ENCODE measurements around the gene PKNOX2.

PKNOX2 gene, protein sequence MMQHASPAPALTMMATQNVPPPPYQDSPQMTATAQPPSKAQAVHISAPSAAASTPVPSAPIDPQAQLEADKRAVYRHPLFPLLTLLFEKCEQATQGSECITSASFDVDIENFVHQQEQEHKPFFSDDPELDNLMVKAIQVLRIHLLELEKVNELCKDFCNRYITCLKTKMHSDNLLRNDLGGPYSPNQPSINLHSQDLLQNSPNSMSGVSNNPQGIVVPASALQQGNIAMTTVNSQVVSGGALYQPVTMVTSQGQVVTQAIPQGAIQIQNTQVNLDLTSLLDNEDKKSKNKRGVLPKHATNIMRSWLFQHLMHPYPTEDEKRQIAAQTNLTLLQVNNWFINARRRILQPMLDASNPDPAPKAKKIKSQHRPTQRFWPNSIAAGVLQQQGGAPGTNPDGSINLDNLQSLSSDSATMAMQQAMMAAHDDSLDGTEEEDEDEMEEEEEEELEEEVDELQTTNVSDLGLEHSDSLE

DNA sequence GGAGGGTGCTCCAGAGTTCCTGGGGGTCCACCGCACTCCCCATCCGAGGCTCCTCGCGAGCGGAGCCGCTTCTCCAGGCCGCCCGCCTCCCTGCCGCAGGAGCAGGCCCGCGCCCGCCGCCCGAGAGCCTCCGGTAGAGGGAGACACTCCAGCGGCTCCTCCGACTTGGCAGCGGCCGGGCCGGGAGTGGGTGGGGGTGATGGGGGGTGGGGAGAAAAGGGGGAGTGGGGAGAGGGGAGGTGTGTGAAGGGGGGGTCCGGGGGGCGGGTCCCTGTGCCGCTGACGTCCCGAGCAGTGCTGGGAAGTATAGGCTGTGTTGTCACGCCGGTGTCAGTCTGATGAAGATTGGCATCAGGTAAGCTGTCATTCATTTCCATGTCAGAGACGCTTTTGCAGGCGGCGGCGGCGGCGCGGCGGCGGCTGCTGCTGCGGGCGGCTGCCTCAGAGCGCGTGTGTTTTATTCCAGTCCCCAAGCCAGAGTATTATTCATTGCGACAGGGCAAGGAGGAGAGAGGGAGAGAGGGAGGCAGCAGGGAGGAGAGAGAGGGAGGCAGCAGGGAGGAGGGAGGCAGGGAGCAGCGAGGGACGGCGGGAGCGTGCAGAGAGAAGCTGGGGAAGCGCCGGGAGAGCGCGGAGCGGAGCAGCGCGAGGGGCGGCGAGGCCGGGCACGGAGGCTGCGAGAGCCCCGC lies at the start of gene PKNOX2:
PKNOX2 (plus strand) TSS at position 330 of the 689 bp plus-strand sequence. CDS start 186,555 bp downstream, outside the sequence.
- no peak for DNase-seq (ENCODE audit: extremely low read depth, low read depth)
- TF ChIP-seq, protein P1, sequence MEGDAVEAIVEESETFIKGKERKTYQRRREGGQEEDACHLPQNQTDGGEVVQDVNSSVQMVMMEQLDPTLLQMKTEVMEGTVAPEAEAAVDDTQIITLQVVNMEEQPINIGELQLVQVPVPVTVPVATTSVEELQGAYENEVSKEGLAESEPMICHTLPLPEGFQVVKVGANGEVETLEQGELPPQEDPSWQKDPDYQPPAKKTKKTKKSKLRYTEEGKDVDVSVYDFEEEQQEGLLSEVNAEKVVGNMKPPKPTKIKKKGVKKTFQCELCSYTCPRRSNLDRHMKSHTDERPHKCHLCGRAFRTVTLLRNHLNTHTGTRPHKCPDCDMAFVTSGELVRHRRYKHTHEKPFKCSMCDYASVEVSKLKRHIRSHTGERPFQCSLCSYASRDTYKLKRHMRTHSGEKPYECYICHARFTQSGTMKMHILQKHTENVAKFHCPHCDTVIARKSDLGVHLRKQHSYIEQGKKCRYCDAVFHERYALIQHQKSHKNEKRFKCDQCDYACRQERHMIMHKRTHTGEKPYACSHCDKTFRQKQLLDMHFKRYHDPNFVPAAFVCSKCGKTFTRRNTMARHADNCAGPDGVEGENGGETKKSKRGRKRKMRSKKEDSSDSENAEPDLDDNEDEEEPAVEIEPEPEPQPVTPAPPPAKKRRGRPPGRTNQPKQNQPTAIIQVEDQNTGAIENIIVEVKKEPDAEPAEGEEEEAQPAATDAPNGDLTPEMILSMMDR (IDR thresholded peaks at IDR 0.05; ENCODE audit: low read depth, low read length, missing control alignments), result peak; percentile 44
- H3K4me3 ChIP-seq (replicated peaks; ENCODE audit: low read depth, low read length), result peak within 1 kb of the TSS; percentile 17

DNA sequence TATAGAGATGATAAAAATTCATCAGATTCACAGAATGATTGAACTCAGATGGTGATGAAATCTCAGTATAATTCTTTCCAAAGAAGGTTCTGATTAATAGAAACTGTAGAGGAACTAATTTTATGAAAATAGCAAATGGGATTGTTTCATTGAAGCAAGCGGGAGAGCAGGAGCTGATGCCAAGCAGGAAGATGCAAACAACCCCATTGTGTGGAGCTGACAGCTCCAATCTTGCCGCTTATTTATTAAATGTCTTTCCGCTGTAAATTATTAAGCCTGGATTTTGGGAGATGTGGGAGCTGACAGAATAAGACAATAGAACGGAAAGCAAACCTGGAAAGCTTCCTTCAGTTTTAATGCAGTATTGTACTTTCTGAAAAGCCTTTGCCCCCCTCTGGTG lies 47.1 kb upstream of the PKNOX2 start:
- TF ChIP-seq, protein P1 (IDR thresholded peaks at IDR 0.05; ENCODE audit: low read depth, low read length, missing control alignments), result no peak
- H3K4me3 ChIP-seq (replicated peaks; ENCODE audit: low read depth, low read length), result no peak overlapping the region
- no peak for DNase-seq (ENCODE audit: extremely low read depth, low read depth)

DNA sequence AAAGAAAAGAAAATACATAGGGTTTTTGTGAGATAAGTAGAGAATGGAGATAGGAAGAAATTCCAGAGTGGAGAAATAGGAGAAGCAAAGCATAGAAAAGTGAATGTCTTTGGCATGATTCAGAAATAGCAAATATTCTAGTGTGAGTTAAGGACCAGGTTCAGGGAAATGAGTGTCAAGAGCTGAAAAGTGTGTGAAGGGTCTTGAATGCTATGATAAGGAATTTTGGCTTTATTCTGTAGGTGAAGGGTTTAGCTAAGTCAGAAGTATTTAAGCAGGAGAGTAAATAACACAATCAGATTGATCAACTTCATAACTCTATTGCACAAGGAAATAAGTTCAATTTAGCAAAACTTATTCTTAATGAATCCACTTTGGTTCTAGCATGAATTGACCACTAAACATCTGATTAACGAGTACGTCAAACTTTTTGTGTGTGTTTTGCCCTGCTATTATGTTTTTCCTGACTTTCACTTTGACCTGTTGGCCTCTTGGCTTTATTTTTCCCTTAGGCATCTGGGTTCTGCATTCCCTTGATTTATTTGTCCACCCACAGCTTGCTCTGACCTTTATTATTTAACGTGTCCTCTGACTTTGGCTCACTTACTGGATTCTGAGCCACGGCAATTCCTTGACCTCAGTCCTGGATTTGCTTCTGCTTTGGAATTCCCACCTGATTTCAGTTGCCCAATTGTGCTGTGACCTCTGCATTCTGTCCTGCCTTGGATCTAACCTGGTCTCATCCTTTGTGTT lies 41.2 kb upstream of the PKNOX2 start:
- no peak for DNase-seq (ENCODE audit: extremely low read depth, low read depth)
- TF ChIP-seq, protein P1 (IDR thresholded peaks at IDR 0.05; ENCODE audit: low read depth, low read length, missing control alignments), result no peak
- no peak overlapping the region for H3K4me3 ChIP-seq (replicated peaks; ENCODE audit: low read depth, low read length)

DNA sequence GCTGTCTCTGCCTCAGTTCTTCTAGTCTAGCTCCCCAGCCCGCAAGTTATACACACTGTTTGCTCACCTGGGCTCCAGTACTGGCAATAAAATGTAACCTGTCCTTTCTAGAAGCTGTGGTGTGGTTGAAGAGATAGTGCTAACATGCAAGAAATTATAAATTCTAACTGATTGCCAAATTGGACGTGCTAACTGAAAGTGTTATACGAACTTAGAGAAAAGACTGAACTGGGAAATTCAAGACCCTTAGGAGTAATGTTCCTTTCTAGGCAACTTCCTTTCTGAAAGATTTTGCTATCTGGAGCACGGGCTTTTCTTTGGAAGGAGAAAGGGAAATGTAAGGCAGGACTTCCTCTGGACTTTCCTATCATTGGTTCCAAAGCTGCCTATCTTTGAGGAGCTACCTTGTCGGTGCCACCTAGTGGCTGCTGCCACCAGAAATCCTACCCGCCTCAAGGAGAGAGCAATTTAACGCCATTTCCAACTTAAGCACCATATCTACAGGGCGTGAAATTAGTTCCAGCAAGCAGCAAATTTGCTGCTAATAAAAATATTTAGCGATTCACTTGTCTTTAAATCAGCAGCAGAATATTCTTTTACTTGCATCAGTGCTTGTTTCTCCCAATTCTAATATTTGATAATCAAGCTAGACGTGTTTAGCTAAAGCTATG lies 40.5 kb upstream of the PKNOX2 start:
- H3K4me3 ChIP-seq (replicated peaks; ENCODE audit: low read depth, low read length), result no peak overlapping the region
- TF ChIP-seq, protein P1 (IDR thresholded peaks at IDR 0.05; ENCODE audit: low read depth, low read length, missing control alignments), result peak; percentile 61
- DNase-seq (ENCODE audit: extremely low read depth, low read depth), result peak; percentile 27

DNA sequence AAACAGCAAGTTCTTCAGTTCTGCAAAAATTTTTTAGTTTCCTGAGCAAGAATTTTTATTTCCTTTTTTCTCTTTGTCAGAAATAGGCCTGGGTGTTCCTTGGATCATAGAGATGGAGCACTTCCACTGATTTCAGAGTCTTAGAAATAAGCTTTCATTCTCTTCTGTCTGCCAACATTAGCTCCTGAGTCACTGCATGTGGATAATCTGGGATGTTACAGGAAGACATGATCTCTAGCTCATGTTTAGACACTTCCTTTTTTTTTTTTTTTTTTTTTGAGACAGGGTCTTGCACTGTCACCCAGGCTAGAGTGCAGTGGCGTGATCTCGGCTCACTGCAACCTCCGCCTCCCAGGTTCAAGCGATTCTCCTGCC lies 39.9 kb upstream of the PKNOX2 start:
- TF ChIP-seq, protein P1 (IDR thresholded peaks at IDR 0.05; ENCODE audit: low read depth, low read length, missing control alignments), result no peak
- no peak overlapping the region for H3K4me3 ChIP-seq (replicated peaks; ENCODE audit: low read depth, low read length)
- DNase-seq (ENCODE audit: extremely low read depth, low read depth), result no peak

DNA sequence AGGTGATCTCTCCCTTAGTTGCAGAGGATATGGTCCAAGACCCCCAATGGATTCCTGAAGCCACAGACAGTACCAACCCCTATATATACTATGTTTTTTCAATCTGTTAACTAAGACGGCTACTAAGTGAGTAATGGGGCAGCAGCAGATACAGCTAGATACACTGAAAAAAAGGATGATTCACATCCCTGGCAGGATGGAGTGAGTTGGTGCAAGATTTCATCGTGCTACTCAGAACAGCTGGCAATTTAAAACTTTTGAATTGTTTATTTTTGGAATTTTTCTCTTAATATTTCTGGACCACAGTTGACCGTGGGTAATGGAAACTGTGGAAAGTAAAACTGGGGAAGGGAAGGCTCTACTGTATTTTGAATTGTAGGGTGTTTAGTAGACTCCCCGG lies 36.1 kb upstream of the PKNOX2 start:
- TF ChIP-seq, protein P1 (IDR thresholded peaks at IDR 0.05; ENCODE audit: low read depth, low read length, missing control alignments), result no peak
- H3K4me3 ChIP-seq (replicated peaks; ENCODE audit: low read depth, low read length), result no peak overlapping the region
- DNase-seq (ENCODE audit: extremely low read depth, low read depth), result no peak

All from HFF-Myc (cell line).